HEK293 (cell line): ENCODE data around the gene ACTL9.
A peak's percentile ranks its signal among the peaks of the same experiment; 100 is the strongest.

Source experiments
- CTCF ChIA-PET: fragments of 350-600 bp; formaldehyde crosslinking; extraction: SDS; loops from one replicate; lab custom pipeline; 2021; ENCODE audit warnings: antibody characterized with exemption; lab: Yijun Ruan, JAX
- POLR2A ChIA-PET: fragments of 300-600 bp; formaldehyde crosslinking; extraction: SDS; loops from one replicate; lab custom pipeline; 2020; ENCODE audit warnings: antibody characterized with exemption, inconsistent platforms; lab: Yijun Ruan, JAX
- H3K27ac ChIP-seq: fragments of 200-500 bp; sonication (Bioruptor generic); 2 replicates; pipeline ENCODE4 v1.5.1; 2014; ENCODE audit warnings: low read depth, low read length, control low read depth, inconsistent platforms; ENCODE audit errors: extremely low read depth
- H3K36me3 ChIP-seq, 2 experiments: fragments of 200-500 bp in 1 of 2; sonication (Bioruptor generic) in 1 of 2; 1 replicate in 1 of 2; 2 replicates in 1 of 2; pipeline ENCODE4 v1.5.1; 2014 to 2017; ENCODE audit warnings: inconsistent platforms in 2 of 2, low read length in 2 of 2; ENCODE audit not compliant: control insufficient read depth in 2 of 2, insufficient read depth in 1 of 2
- H3K4me1 ChIP-seq: fragments of 200-500 bp; sonication (Bioruptor generic); 2 replicates; pipeline ENCODE4 v1.5.1; 2014; ENCODE audit warnings: mild to moderate bottlenecking, low read length, inconsistent platforms; ENCODE audit not compliant: control insufficient read depth, insufficient read depth
- H3K4me3 ChIP-seq: 2 replicates; pipeline ENCODE4 v1.5.1; 2011; ENCODE audit warnings: low read depth, mild to moderate bottlenecking, control low read depth, low read length, moderate library complexity
- H3K9me3 ChIP-seq: fragments of 200-500 bp; sonication (Bioruptor generic); 2 replicates; pipeline ENCODE4 v1.5.1; 2014; ENCODE audit warnings: low read depth, low read length, inconsistent platforms; ENCODE audit not compliant: control insufficient read depth, insufficient read depth
- MYNN ChIP-seq: fragments of 450-650 bp; formaldehyde crosslinking; IDR thresholded peaks from 2 replicates; pipeline ENCODE4 v1.5.1; 2016; ENCODE audit warnings: missing biosample characterization, missing genetic modification characterization, borderline replicate concordance
- PRDM6 ChIP-seq: fragments of 450-650 bp; formaldehyde crosslinking; IDR thresholded peaks from 2 replicates; pipeline ENCODE4 v1.5.1; 2017; ENCODE audit warnings: missing biosample characterization, missing genetic modification characterization
- SCRT2 ChIP-seq: fragments of 450-650 bp; formaldehyde crosslinking; IDR thresholded peaks from 2 replicates; pipeline ENCODE4 v1.5.1; 2016; ENCODE audit warnings: missing biosample characterization, missing genetic modification characterization
- ZBTB21 ChIP-seq: fragments of 450-650 bp; formaldehyde crosslinking; IDR thresholded peaks from 2 replicates; pipeline ENCODE4 v1.5.1; 2017; ENCODE audit warnings: missing biosample characterization, missing genetic modification characterization
- ZNF10 ChIP-seq: fragments of 450-650 bp; formaldehyde crosslinking; IDR thresholded peaks from 2 replicates; pipeline ENCODE4 v1.5.1; 2017; ENCODE audit warnings: missing biosample characterization, missing genetic modification characterization
- ZNF146 ChIP-seq: fragments of 450-650 bp; formaldehyde crosslinking; IDR thresholded peaks from 2 replicates; pipeline ENCODE4 v1.5.1; 2016; ENCODE audit warnings: missing biosample characterization, missing genetic modification characterization
- ZNF18 ChIP-seq: fragments of 450-650 bp; formaldehyde crosslinking; IDR thresholded peaks from 2 replicates; pipeline ENCODE4 v1.5.1; 2016; ENCODE audit warnings: missing biosample characterization, missing genetic modification characterization
- ZNF23 ChIP-seq: fragments of 450-650 bp; formaldehyde crosslinking; IDR thresholded peaks from 2 replicates; pipeline ENCODE4 v1.5.1; 2016; ENCODE audit warnings: missing biosample characterization, missing genetic modification characterization, borderline replicate concordance
- ZNF24 ChIP-seq: fragments of 450-650 bp; formaldehyde crosslinking; IDR thresholded peaks from 2 replicates; pipeline ENCODE4 v1.5.1; 2016; ENCODE audit warnings: missing biosample characterization, missing genetic modification characterization
- ZNF280C ChIP-seq: fragments of 450-650 bp; formaldehyde crosslinking; IDR thresholded peaks from 2 replicates; pipeline ENCODE4 v1.5.1; 2016; ENCODE audit warnings: missing biosample characterization, missing genetic modification characterization
- ZNF366 ChIP-seq: fragments of 450-650 bp; formaldehyde crosslinking; conservative IDR thresholded peaks from 2 replicates; pipeline ENCODE4 v1.5.1; 2016; ENCODE audit warnings: missing biosample characterization, missing genetic modification characterization
- ZNF391 ChIP-seq: fragments of 450-650 bp; formaldehyde crosslinking; IDR thresholded peaks from 2 replicates; pipeline ENCODE4 v1.5.1; 2016; ENCODE audit warnings: low read depth, missing biosample characterization, missing genetic modification characterization, borderline replicate concordance
- ZNF473 ChIP-seq: fragments of 450-650 bp; formaldehyde crosslinking; IDR thresholded peaks from 2 replicates; pipeline ENCODE4 v1.5.1; 2017; ENCODE audit warnings: missing biosample characterization, missing genetic modification characterization
- ZNF501 ChIP-seq: fragments of 450-650 bp; formaldehyde crosslinking; IDR thresholded peaks from 2 replicates; pipeline ENCODE4 v1.5.1; 2016; ENCODE audit warnings: missing biosample characterization, missing genetic modification characterization
- ZNF747 ChIP-seq: fragments of 450-650 bp; formaldehyde crosslinking; IDR thresholded peaks from 2 replicates; pipeline ENCODE4 v1.5.1; 2016; ENCODE audit warnings: missing biosample characterization, missing genetic modification characterization
- ZNF791 ChIP-seq: fragments of 450-650 bp; formaldehyde crosslinking; IDR thresholded peaks from 2 replicates; pipeline ENCODE4 v1.5.1; 2016; ENCODE audit warnings: missing biosample characterization, missing genetic modification characterization

Gene ACTL9

GRCh38 chr19:8682931-8683330, 15.7 kb downstream of the ACTL9 start (continued):
- TF ChIP-seq PRDM6: no peak
- TF ChIP-seq ZNF280C (tag by site-specific recombination): no peak
- TF ChIP-seq ZNF747 (tag by site-specific recombination): no peak
- TF ChIP-seq ZNF501 (tag by site-specific recombination): no peak
- TF ChIP-seq ZNF473 (tag by site-specific recombination): no peak
- no peak for TF ChIP-seq ZBTB21 (tag by site-specific recombination)
- TF ChIP-seq MYNN (tag by site-specific recombination): no peak
- TF ChIP-seq ZNF146 (tag by site-specific recombination): no peak
- no peak for TF ChIP-seq ZNF791 (tag by site-specific recombination)
- TF ChIP-seq, all 188 proteins: peak for 0

- H3K4me3 ChIP-seq: no peak overlapping the region
- no peak overlapping the region for H3K27ac ChIP-seq
- no peaks in the 10 kb centered on the region for H3K9me3 ChIP-seq
- ChIA-PET CTCF (no interaction called here), POLR2A (no interaction called here)
- no peaks in the 10 kb centered on the region for H3K4me1 ChIP-seq
- H3K36me3 ChIP-seq: no peaks in the 10 kb centered on the region
- TF ChIP-seq ZNF366 (tag by site-specific recombination): peak; percentile 52; the same call in 1 of the 2 replicates
- TF ChIP-seq ZNF391 (tag by site-specific recombination): no peak
- TF ChIP-seq ZNF24 (tag by site-specific recombination): peak; percentile 63; the same call in 1 of the 2 replicates
- TF ChIP-seq, all 188 proteins: peak for 2
Measured at GRCh38 chr19:8682472-8682871, 16.1 kb downstream of the ACTL9 start.

- Histone ChIP-seq H3K36me3 (no peaks in the 10 kb centered on the region), H3K4me3 (no peak overlapping the region), H3K4me1 (no peaks in the 10 kb centered on the region), H3K9me3 (no peaks in the 10 kb centered on the region), H3K27ac (no peak overlapping the region)
- no peak for TF ChIP-seq ZNF23 (tag by site-specific recombination)
- TF ChIP-seq ZNF18: no peak
- no peak for TF ChIP-seq ZNF10 (tag by site-specific recombination)
- TF ChIP-seq SCRT2 (tag by site-specific recombination): no peak
- POLR2A ChIA-PET: no interaction called here
- CTCF ChIA-PET: interaction anchor here (0.6 to 1.7 kb wide), 3 partner anchors 13 to 100 kb away, joined by 3 to 6 read pairs (median 3); no protein-coding TSS in a partner anchor
Measured at GRCh38 chr19:8681345-8682029, 17.1 kb downstream of the ACTL9 start.
